Stimulated activated CD8-positive, alpha-beta memory T cell treated with anti-CD3 and anti-CD28 coated beads, Interleukin-7, amount 100 ng/mL, for 4 hours (primary cell): Measurements from ENCODE around the gene ZFHX3.

Experiments
- DNase-seq, 2 donors: peaks; one replicate each; pipeline ENCODE4 v3.0.0-alpha.2; 2020; ENCODE audit warnings: low read depth in 2 of 2

The ZFHX3 gene

GRCh38 chr16:72852421-72852820 is 195.5 kb downstream of the ZFHX3 start:
- no peak for DNase-seq

GRCh38 chr16:72850853-72851252 is 197.1 kb downstream of the ZFHX3 start:
- DNase-seq, result no peak

GRCh38 chr16:72850021-72850420 is 197.9 kb downstream of the ZFHX3 start:
- DNase-seq, result no peak

GRCh38 chr16:72848759-72849664 is 198.9 kb downstream of the ZFHX3 start:
- no peak for DNase-seq

- DNase-seq, result no peak
Measured at GRCh38 chr16:72848028-72848400, 199.9 kb downstream of the ZFHX3 start.

- no peak for DNase-seq
Measured at GRCh38 chr16:72847187-72848027, 200.5 kb downstream of the ZFHX3 start.

GRCh38 chr16:72846594-72846993 is 201.3 kb downstream of the ZFHX3 start:
- no peak for DNase-seq

GRCh38 chr16:72845322-72846020 is 202.5 kb downstream of the ZFHX3 start:
- no peak for DNase-seq

- no peak for DNase-seq
Measured at GRCh38 chr16:72844225-72844920, 203.6 kb downstream of the ZFHX3 start.

GRCh38 chr16:72841506-72841905 is 206.4 kb downstream of the ZFHX3 start:
- DNase-seq, result no peak

GRCh38 chr16:72840631-72841381 is 207.1 kb downstream of the ZFHX3 start:
- DNase-seq, result no peak

- DNase-seq, result no peak
Measured at GRCh38 chr16:72838951-72839350, 209.0 kb downstream of the ZFHX3 start.

- DNase-seq, result no peak
Measured at GRCh38 chr16:72838586-72838910, 209.4 kb downstream of the ZFHX3 start.

GRCh38 chr16:72837846-72838585 is 209.9 kb downstream of the ZFHX3 start:
- no peak for DNase-seq

- DNase-seq, result no peak
Measured at GRCh38 chr16:72836985-72837384, 210.9 kb downstream of the ZFHX3 start.

GRCh38 chr16:72836181-72836580 is 211.7 kb downstream of the ZFHX3 start:
- DNase-seq, result no peak

- DNase-seq, result no peak
Measured at GRCh38 chr16:72835086-72835485, 212.8 kb downstream of the ZFHX3 start.

GRCh38 chr16:72834499-72834898 is 213.4 kb downstream of the ZFHX3 start:
- no peak for DNase-seq

GRCh38 chr16:72833969-72834368 is 214.0 kb downstream of the ZFHX3 start:
- DNase-seq, result no peak

GRCh38 chr16:72833482-72833881 is 214.4 kb downstream of the ZFHX3 start:
- no peak for DNase-seq
